Measurements from ENCODE around the gene USP34.

Gene USP34

DNA sequence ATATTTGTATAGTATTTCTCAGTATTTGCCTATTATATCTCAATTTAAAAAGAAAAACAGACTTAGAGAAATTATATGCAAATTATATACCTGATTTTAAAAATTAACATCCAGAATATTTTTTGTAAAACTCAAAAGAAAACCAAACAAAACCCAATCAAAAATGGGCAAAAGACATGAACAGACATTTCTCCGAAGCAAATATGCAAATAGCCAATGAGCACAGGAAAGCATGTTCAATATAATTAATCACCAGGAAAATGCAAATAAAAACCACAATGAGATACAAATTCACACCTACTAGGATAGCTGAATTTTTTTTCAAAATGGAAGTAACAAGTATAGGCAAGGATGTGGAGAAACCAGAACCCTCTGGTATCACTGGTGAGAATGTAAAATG is 108.0 kb downstream of the USP34 start:
- DNase-seq = no peak

- no peak for DNase-seq
These were observed 109.8 kb downstream of the USP34 start for GRCh38 chr2:61361068-61361467.

GRCh38 chr2:61359058-61359457 is 111.8 kb downstream of the USP34 start:
- DNase-seq = no peak

DNA sequence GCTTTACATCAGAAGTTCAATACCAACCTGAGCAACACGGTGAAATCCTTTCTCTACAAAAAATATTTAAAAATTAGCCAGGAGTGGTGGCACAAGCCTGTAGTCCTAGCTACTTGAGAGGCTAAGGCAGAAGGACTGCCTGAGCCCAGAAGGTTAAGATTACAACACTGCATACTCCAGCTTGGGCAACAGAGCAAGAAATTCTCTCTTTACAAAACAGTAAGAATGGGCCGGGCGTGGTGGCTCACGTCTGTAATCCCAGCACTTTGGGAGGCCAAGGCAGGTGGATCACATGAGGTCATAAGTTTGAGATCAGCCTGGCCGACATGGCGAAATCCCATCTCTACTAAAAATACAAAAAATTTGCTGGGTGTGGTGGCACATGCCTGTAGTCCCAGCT is 113.2 kb downstream of the USP34 start:
- DNase-seq = no peak

DNA sequence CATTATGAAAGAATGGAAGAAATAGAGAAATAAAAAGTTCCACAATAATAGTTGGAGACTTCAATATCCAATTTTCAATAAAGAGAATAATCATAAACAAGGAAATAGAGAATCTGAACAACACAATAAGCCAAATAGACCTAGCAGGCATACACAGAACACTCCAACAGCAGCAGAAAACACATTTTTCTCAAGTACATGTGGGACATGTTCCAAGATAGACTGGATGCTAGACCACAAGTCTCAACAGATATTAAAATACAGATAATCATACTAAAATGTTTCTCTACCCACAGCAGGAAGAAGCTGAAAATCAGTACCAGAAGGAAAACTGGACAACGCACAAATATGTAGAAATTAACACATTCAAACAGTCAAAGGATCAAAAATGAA is 113.9 kb downstream of the USP34 start:
- DNase-seq = no peak

- no peak for DNase-seq
These were observed 114.5 kb downstream of the USP34 start for GRCh38 chr2:61356261-61356957.

- DNase-seq = no peak
These were observed 116.2 kb downstream of the USP34 start for GRCh38 chr2:61354543-61355197.

GRCh38 chr2:61353909-61354308 is 117.0 kb downstream of the USP34 start:
- DNase-seq = no peak

DNA sequence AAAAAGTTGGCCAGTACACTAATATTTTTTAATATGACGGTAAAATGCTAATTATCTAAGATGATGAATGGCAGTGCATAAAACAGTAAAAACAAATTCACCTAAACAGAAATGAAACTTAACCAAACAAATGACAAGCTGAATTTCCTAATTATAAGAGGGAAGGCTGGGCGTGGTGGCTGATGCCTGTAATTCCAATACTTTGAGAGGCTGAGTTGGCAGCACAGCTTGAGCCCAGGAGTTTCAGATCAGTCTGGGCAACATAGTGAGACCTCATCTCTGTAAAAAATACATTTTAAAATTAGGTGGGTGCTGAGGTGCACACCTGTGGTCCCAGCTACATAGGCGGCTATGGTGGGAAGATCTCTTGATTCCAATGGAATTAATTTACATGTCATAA is 120.1 kb downstream of the USP34 start:
- DNase-seq = no peak

DNA sequence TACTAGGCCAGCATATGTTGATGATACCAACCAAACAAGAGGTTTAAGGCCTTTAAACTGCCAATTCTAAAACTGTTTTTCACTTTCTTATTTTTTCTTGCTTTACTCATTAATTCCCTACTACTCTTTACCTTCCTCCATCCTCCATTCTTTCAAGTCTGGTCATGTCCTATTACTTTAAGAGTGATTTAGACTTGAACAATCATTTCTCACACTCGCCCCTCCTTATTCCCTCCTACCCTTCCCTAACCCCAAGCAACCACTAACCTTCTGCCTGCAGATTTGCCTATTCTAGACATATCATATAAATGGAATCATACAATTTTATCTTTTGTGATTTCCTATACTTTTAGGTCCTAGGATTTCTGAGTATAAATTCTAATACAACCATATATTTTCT is 127.7 kb downstream of the USP34 start:
- DNase-seq = no peak

GRCh38 chr2:61340242-61340641 is 130.6 kb downstream of the USP34 start:
- no peak for DNase-seq

- no peak for DNase-seq
These were observed 132.4 kb downstream of the USP34 start for GRCh38 chr2:61338447-61338846.

DNA sequence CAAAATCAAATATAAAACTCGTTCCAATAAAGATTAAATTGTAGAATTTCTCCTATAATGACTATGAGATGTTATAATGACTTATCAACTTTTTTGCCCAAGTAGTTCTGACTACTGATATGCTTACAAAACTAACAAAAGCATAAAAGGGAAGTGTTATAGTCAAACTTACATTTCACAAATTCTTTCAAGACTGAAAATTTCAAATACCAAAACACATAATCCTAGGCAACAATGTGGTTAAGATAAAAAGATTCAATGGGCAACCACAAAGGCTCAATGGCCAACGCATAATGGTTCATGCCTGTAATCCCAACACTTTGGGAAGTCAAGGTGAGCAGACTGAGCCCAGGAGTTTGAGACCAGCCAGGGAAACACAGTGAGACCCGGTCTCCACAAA is 135.7 kb downstream of the USP34 start:
- DNase-seq = no peak

DNA sequence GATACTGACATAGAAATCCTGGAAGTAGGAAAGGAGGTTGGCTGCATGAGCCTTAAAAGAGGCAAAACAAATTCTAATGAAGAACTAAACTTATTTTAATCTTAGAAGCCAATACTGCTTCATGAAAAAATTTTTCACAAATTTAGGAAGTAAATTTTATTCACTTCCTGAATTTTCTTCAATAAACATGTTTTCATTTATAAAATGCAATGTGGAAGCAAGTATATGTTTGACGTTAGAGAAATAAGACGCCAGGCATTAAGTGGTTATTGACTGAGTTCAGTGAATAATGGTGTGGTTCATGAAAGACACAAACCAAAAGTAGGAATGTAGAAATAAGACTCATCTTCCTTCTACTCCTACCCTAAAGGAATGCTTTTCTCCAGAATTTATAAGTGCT is 136.4 kb downstream of the USP34 start:
- DNase-seq = no peak

- DNase-seq = no peak
These were observed 142.1 kb downstream of the USP34 start for GRCh38 chr2:61328707-61329251.

- DNase-seq = no peak
These were observed 143.7 kb downstream of the USP34 start for GRCh38 chr2:61327173-61327572.

GRCh38 chr2:61326423-61326822 is 144.5 kb downstream of the USP34 start:
- no peak for DNase-seq

DNA sequence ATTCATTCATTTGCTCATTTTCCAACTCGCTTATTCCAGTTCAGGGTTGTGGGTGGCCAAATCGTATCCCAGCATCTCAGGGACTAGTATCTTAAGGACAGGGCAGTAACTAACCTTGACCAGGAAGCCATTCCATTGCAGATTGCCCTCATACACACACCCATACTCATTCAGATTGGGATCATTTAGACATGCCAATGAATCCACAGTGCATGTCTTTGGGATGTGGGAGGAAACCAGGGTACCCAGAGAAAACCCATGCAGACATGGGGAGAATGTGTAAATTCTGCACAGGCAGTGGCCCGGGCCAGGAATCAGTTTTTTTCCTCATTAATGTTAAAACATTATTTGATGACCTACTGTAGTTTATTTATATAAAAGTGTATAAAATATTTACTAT is 150.7 kb downstream of the USP34 start:
- DNase-seq = no peak

DNA sequence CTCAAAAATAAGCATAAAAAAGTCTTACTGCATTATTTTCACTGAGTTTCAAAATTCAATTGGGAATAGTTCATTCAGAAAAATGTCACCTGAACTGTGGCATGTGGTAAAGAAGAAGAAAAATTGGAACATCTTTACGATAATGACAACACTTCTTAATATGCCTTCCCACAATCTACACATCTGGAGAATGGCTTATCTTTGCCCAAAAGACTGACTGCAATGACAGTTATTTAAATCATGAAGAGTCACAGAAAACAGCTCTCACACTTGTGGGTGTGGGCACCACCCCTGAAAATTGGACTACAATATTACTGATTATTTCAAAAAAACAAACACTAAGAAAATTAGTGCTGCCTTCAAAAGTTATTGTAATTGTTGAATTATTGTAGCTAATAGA is 152.3 kb downstream of the USP34 start:
- no peak for DNase-seq

DNA sequence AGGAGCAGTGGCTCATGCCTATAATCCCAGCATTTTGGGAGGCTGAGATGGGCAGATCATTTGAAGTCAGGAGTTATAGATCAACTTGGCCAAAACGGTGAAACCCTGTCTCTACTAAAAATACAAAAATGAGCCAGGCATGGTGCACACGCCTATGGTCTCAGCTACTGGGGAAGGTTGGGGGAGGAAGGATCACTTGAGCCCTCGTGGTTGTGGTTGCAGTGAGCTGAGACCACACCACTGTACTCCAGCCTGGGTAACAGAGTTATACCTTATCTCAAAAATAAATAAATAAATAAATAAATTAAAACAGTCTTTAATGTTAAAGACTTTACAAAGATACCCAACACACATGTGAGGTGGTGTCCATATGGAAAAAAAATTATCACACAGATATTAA is 174.9 kb downstream of the USP34 start:
- DNase-seq = no peak

DNA sequence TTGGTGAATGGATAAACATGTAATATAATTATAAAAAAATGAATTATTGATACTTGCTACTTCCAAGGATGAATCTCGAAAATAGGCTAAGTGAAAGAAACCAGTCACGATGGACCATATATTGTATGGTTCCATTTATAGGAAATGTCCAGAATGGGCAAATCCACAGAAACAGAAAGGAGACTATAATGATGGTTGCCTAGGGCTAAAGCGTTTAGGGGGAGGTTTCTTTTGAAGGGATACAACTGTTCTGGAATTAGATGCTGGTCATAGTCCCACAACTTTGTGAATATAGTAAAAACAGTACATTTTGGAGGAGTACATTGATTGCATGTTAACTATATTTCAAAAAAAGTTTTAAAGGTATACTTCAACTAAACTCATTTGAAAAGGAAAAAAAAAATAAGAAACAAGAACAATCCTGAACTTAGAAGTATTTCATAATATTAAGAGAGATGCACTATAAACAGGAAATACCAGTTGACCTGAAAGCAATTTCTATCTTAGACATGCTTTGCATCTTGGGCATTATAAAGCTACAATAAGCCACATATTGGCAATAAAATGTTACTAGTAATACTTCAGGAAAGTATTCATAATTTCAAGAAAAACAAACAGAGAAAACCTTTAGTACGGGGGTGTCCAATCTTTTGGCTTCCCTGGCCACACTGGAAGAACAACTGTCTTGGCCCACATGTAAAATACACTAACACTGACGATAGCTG is 178.9 kb downstream of the USP34 start:
- no peak for DNase-seq

- DNase-seq = no peak
These were observed 182.6 kb downstream of the USP34 start for GRCh38 chr2:61288070-61288841.

GRCh38 chr2:61287254-61287653 is 183.6 kb downstream of the USP34 start:
- DNase-seq = no peak

Measured in NCI-H2171 treated with DMSO at 0.1 percent for 48 hours (cell line).